D721Med (cell line): ENCODE measurements around the gene PDGFD.

ENCODE experiments used
- DNase-seq: peaks from one replicate; pipeline ENCODE4 v3.0.0; 2011; ENCODE audit warnings: low spot score; ENCODE audit not compliant: insufficient read length
- FAIRE-seq: peaks from 2 replicates; lab custom pipeline; 2011; peaks lifted over from hg19 to GRCh38; lab: Jason Lieb, UNC
- CTCF ChIP-seq: IDR thresholded peaks from 2 replicates; pipeline ENCODE4 v1.5.1; 2012; ENCODE audit warnings: mild to moderate bottlenecking, control low read depth; ENCODE audit not compliant: insufficient read depth; ENCODE audit errors: missing control alignments

The PDGFD gene

GRCh38 chr11:103862802-103863174 is 301.2 kb downstream of the PDGFD start:
- DNase-seq (no peak), FAIRE-seq (no peak)
- no peak for TF ChIP-seq CTCF

- FAIRE-seq (no peak), DNase-seq (no peak)
- no peak for TF ChIP-seq CTCF
Measured at GRCh38 chr11:103862094-103862801, 301.7 kb downstream of the PDGFD start.
